ENCODE data around the gene EVPL.

DNA sequence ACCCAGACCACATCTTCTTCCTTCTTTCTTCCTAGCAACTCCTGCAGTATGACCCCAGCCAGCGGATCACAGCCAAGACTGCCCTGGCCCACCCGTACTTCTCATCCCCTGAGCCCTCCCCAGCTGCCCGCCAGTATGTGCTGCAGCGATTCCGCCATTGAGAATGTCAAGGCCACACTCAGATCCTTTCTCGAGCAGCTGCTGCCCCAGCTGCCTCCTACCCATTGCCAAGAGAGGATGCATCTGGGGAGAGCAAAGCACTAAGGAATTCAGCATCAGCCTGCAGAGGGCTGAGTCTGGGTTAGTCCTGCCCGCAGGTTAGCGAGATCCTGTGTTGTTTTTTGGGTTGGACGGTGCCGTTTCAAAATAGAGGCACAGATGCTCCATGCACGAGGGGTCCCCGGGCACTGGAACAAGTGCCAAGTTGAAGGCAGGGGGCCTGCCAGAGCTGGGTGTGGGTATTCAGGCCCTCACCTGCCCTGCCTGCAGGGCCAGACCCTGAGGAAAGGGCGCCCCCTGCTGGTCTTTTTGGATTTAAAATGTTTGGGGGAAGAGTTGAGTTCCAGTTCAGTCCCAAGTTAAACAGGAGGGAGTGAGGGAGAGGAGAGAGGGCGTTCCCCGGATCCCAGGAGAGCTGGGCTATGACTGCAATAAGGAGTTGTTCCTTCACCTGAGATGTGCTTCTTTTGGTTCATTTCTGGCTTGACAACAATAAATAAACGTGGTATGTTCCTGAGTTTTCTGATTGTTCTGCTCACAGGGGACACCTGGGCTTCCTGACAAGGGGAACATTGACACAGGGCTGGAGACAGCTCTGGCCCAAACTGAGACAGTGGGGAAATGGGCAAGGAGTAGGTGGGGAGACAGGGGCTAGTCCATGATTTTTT, 21.6 kb downstream of the EVPL start:
- no peak for TF ChIP-seq POLR2A (IDR thresholded peaks at IDR 0.05)
- TF ChIP-seq, protein P1, sequence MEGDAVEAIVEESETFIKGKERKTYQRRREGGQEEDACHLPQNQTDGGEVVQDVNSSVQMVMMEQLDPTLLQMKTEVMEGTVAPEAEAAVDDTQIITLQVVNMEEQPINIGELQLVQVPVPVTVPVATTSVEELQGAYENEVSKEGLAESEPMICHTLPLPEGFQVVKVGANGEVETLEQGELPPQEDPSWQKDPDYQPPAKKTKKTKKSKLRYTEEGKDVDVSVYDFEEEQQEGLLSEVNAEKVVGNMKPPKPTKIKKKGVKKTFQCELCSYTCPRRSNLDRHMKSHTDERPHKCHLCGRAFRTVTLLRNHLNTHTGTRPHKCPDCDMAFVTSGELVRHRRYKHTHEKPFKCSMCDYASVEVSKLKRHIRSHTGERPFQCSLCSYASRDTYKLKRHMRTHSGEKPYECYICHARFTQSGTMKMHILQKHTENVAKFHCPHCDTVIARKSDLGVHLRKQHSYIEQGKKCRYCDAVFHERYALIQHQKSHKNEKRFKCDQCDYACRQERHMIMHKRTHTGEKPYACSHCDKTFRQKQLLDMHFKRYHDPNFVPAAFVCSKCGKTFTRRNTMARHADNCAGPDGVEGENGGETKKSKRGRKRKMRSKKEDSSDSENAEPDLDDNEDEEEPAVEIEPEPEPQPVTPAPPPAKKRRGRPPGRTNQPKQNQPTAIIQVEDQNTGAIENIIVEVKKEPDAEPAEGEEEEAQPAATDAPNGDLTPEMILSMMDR (IDR thresholded peaks at IDR 0.05) = peak; percentile 67 to 89 (median 85)
